CD4-positive, alpha-beta T cell treated with Interleukin-21 for 1 hour (primary cell): ENCODE measurements around the gene IMPG2.

Experiments
- DNase-seq: peaks from one replicate; pipeline ENCODE4 v3.0.0-alpha.2; 2020

IMPG2 gene

GRCh38 chr3:101179637-101180036 lies 140.7 kb downstream of the IMPG2 start:
- DNase-seq: no peak

DNA sequence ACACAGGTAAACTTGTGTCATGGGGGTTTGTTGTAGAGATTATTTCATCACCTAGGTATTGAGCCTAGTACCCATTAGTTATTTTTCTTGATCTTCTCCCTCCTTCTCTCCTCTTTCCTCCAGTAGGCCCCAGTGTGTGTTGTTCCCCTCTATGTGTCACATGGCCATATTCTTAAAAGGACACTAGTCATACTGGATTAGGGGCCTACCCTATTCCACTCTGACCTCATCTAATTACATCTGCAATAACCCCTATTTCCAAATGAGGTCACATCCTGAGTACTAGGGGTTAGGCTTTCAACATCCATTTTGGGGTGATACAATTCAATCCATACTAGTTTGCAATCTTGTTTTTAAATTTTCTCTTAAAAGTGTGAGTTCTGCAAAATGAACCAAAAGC lies 142.8 kb downstream of the IMPG2 start:
- DNase-seq: no peak
